GM10847 (cell line): ENCODE measurements around the gene TSC22D3.

Source experiments
- POLR2A ChIP-seq: IDR thresholded peaks from 2 replicates; pipeline ENCODE4 v1.6.1; 2011; ENCODE audit not compliant: insufficient read length; ENCODE audit errors: extremely low read depth

Gene TSC22D3

GRCh38 chrX:107672955-107673378 lies 102.6 kb downstream of the TSC22D3 start:
- TF ChIP-seq POLR2A, result no peak

DNA sequence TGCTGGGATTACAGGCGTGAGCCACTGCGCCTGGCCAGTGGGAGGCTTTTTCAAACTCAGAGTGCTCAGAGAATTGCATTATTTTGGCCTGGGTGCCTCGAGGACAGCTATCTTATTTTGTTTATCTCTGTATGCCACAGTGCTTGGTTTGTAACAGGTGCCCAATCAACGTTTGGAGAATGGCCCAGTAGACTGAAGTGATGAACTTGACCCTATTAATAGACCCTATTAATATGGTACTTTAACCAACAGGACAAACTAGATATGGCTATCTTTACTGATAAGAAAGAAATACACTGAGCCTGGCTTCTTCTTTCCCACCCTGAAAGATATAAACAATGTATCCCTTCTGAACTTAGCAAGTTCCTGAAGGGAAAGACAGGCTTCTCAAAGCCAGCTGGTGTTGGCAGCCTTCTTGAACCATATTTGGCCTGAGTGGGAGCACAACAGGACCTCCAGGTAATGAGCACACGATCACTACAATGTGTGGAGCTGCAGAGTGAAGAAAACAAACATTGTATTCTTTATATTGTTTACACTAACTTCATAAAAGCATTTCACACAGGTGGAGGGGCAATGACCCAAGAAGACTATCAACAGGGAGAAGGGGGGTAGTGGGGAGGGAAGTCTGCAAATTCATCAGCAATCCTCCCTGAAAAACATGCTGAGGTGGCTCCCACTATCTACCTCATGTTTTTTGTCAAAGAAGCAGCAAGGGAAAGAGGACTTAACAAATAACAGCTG lies 105.5 kb downstream of the TSC22D3 start:
- TF ChIP-seq POLR2A, result no peak

DNA sequence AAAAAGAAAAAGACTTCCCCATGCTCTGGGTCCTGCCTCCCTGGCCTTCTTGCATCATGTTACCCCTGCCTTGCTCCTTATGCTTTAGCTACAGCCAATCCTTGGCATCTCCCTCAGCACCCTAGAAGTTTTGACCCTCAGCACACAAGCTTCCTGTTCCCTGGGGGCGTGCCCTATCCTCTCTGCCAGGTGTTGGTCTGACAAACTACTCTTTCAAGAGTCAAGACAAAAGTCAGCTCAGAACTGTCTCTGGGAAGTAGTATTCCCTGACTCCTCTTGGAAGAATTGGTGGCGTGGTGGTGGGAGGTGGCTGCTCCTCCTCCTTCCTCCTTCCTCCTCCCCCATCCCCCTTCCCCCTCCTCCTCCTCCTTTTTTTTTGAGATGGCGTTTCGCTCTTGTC lies 106.3 kb downstream of the TSC22D3 start:
- TF ChIP-seq POLR2A, result no peak

- TF ChIP-seq POLR2A, result no peak
Observed at GRCh38 chrX:107667426-107667825, 108.2 kb downstream of the TSC22D3 start.

DNA sequence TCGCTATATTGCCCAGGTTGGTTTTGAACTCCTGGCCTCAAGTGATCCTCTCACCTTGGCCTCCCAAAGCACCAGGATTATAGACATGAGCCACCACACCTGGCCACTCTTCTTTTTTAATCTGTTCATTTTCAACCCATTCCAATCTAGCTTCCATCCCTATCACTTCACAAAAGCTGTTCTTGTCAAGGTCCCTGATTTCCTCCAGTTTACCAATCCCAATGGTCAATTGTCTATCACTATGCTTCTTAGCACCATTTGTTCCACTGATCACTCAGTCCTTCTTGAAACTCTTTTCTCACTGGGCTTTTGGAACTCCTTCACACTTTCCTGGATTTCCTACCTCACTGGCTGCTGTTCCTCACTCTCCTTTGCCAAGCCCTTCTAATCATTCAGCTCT lies 108.7 kb downstream of the TSC22D3 start:
- TF ChIP-seq POLR2A, result no peak
